ENCODE measurements around the gene CENPL.

DNA sequence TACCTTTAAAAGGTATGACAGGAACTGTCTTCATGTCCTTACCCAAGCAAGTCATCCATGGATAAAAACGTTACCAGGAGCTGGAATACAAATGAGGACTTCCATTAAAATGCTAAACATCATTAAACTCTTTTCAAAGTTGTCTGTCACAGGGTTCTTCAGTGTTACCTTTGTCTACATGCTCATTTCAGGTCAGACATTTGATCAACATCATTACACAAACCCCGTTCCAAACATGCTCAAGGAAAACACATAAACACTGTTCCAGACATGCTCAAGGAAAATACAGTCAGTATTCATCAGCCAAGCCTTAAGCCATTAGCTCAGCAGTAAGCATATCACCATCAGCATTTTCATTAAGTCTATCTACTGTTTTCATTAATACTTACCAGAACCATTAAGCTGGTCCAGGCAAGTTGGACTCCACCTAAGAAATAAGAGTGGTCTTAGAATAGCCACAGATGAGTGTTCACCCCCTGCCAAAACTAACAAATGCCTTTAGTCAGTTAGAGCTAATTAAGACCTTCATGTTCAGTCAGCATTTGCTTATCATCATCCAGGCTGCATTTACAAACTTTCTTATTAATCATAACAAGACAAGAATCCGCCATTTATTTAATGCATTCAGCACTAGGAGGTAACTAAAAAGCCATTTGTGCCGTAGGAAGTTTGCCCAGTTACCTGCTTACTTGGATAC is 40.9 kb upstream of the CENPL start:
- TF ChIP-seq, protein P1, sequence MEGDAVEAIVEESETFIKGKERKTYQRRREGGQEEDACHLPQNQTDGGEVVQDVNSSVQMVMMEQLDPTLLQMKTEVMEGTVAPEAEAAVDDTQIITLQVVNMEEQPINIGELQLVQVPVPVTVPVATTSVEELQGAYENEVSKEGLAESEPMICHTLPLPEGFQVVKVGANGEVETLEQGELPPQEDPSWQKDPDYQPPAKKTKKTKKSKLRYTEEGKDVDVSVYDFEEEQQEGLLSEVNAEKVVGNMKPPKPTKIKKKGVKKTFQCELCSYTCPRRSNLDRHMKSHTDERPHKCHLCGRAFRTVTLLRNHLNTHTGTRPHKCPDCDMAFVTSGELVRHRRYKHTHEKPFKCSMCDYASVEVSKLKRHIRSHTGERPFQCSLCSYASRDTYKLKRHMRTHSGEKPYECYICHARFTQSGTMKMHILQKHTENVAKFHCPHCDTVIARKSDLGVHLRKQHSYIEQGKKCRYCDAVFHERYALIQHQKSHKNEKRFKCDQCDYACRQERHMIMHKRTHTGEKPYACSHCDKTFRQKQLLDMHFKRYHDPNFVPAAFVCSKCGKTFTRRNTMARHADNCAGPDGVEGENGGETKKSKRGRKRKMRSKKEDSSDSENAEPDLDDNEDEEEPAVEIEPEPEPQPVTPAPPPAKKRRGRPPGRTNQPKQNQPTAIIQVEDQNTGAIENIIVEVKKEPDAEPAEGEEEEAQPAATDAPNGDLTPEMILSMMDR (IDR thresholded peaks at IDR 0.05; ENCODE audit: low read depth, low read length, poor library complexity, severe bottlenecking), result no peak
- no peak for TF ChIP-seq EZH2phosphoT487 (IDR thresholded peaks at IDR 0.05; ENCODE audit: borderline replicate concordance, low read length)

All from DOHH2 (cell line).